Skin epidermis (tissue), 12 donors: ENCODE measurements around the gene TFPI.
"Not testable (repeated sequence)": the region's sequence is repeated elsewhere in the genome, so short reads cannot be mapped to it uniquely, and the experiment has no call there.

Source experiments
- H3K27ac ChIP-seq, 21 experiments: fragments of 200-600 bp; sonication (generic) in 11 of 21; one replicate each; pipeline ENCODE4 v1.5.0; 2020; ENCODE audit warnings: mild to moderate bottlenecking in 3 of 21, inconsistent platforms in 2 of 21, moderate library complexity in 2 of 21
- H3K4me3 ChIP-seq, 7 experiments: fragments of 200-600 bp; sonication (generic) in 2 of 7; one replicate each; pipeline ENCODE4 v1.5.0; 2020; ENCODE audit warnings: inconsistent platforms in 2 of 7, mild to moderate bottlenecking in 2 of 7, moderate library complexity in 1 of 7

Gene TFPI

GRCh38 chr2:187565618-187566017 lies 11.4 kb upstream of the TFPI start:
- H3K27ac ChIP-seq, H3K4me3 ChIP-seq: not testable (repeated sequence)

GRCh38 chr2:187556493-187556892 lies 2.3 kb upstream of the TFPI start:
- H3K4me3 ChIP-seq, H3K27ac ChIP-seq: not testable (repeated sequence)

- H3K27ac ChIP-seq = peak overlapping the region in 9 of 21 experiments; percentile 21 to 86 (median 83)
- peak overlapping the region in 3 of 7 experiments; percentile 3 to 27 (median 11) for H3K4me3 ChIP-seq
These were observed 458 bp upstream of the TFPI start for GRCh38 chr2:187554704-187555082.

GRCh38 chr2:187552828-187553681 lies 1.2 kb downstream of the TFPI start:
- Histone ChIP-seq H3K4me3 (peak overlapping the region in 6 of 7 experiments; percentile 3 to 38 (median 32)), H3K27ac (peak overlapping the region in 12 of 21 experiments; percentile 21 to 86 (median 71))

- Histone ChIP-seq H3K4me3 (peak overlapping the region in 2 of 7 experiments; percentile 36), H3K27ac (peak overlapping the region in 3 of 21 experiments; percentile 2 to 84 (median 60))
These were observed 1.9 kb downstream of the TFPI start for GRCh38 chr2:187552381-187552780.

- H3K27ac ChIP-seq = peak overlapping the region in 3 of 21 experiments; percentile 34 to 70 (median 62)
- H3K4me3 ChIP-seq = no peak overlapping the region
These were observed 3.4 kb downstream of the TFPI start for GRCh38 chr2:187550857-187551256.

GRCh38 chr2:187549951-187550555 lies 4.2 kb downstream of the TFPI start:
- Histone ChIP-seq H3K27ac (peak overlapping the region in 7 of 21 experiments; percentile 0 to 70 (median 48)), H3K4me3 (no peak overlapping the region)

GRCh38 chr2:187549193-187549592 lies 5.0 kb downstream of the TFPI start:
- Histone ChIP-seq H3K27ac (peak overlapping the region in 5 of 21 experiments; percentile 23 to 70 (median 49)), H3K4me3 (no peak overlapping the region)

- Histone ChIP-seq H3K27ac (peak overlapping the region in 6 of 21 experiments; percentile 1 to 74 (median 52)), H3K4me3 (no peak overlapping the region)
These were observed 5.6 kb downstream of the TFPI start for GRCh38 chr2:187548656-187549055.

- peak overlapping the region in 5 of 21 experiments; percentile 37 to 70 (median 43) for H3K27ac ChIP-seq
- H3K4me3 ChIP-seq = no peak overlapping the region
These were observed 6.8 kb downstream of the TFPI start for GRCh38 chr2:187547353-187547979.

- Histone ChIP-seq H3K4me3 (no peak overlapping the region), H3K27ac (peak overlapping the region in 3 of 21 experiments; percentile 25 to 70 (median 40))
These were observed 7.4 kb downstream of the TFPI start for GRCh38 chr2:187546762-187547333.

GRCh38 chr2:187545238-187545751 lies 8.9 kb downstream of the TFPI start:
- Histone ChIP-seq H3K4me3 (no peak overlapping the region), H3K27ac (no peak overlapping the region)

GRCh38 chr2:187544371-187545080 lies 9.7 kb downstream of the TFPI start:
- H3K27ac ChIP-seq = peak overlapping the region in 1 of 21 experiments; percentile 6
- H3K4me3 ChIP-seq = no peak overlapping the region

GRCh38 chr2:187543488-187543887 lies 10.7 kb downstream of the TFPI start:
- Histone ChIP-seq H3K4me3 (no peak overlapping the region), H3K27ac (peak overlapping the region in 1 of 21 experiments; percentile 5)

- Histone ChIP-seq H3K4me3 (no peak overlapping the region), H3K27ac (peak overlapping the region in 8 of 21 experiments; percentile 21 to 81 (median 36))
These were observed 12.1 kb downstream of the TFPI start for GRCh38 chr2:187542123-187542522.

GRCh38 chr2:187541086-187542085 lies 12.8 kb downstream of the TFPI start:
- peak overlapping the region in 15 of 21 experiments; percentile 32 to 81 (median 64) for H3K27ac ChIP-seq
- no peak overlapping the region for H3K4me3 ChIP-seq

- not testable (repeated sequence) for H3K27ac ChIP-seq
These were observed 16.0 kb downstream of the TFPI start for GRCh38 chr2:187538222-187538621.

GRCh38 chr2:187535381-187535780 lies 18.9 kb downstream of the TFPI start:
- not testable (repeated sequence) for H3K4me3 ChIP-seq, H3K27ac ChIP-seq

More at GRCh38 chr2:187538222-187538621, 16.0 kb downstream of the TFPI start:
- not testable (repeated sequence) for H3K4me3 ChIP-seq
